Gastrocnemius medialis (tissue), 4 donors: ENCODE results near the gene DCP1B. TPM values are rescaled to one million over a fixed set of nuclear protein-coding genes. Genes with fewer than 3 reads are reported as not detected.

ENCODE experiments used
- ATAC-seq, 2 donors: fragments of 150-250 bp; one replicate each; pipeline ENCODE4 v1.9.1; 2016
- DNase-seq, 2 donors: peaks; one replicate each; pipeline ENCODE4 v3.0.0-alpha.2; 2019
- H3K27ac ChIP-seq, 4 donors: fragments of 200-600 bp; sonication (generic); 1 replicate in 1 of 4; 2 replicates in 3 of 4; pipeline ENCODE4 v1.5.1; 2016 to 2018; ENCODE audit warnings: mild to moderate bottlenecking in 2 of 4, moderate library complexity in 1 of 4
- H3K27me3 ChIP-seq, 3 donors: fragments of 200-600 bp; sonication (generic) in 2 of 3; 1 replicate in 1 of 3; 2 replicates in 2 of 3; pipeline versions ENCODE4 v1.5.1 to v1.6.0; 2016 to 2019; ENCODE audit warnings: mild to moderate bottlenecking in 1 of 3, moderate library complexity in 1 of 3
- H3K36me3 ChIP-seq, 2 donors: fragments of 200-600 bp; sonication (generic) in 1 of 2; one replicate each; pipeline ENCODE4 v1.5.1; 2017 to 2018
- H3K4me1 ChIP-seq, 2 donors: fragments of 200-600 bp; sonication (generic) in 1 of 2; one replicate each; pipeline ENCODE4 v1.5.1; 2016 to 2017; ENCODE audit warnings: mild to moderate bottlenecking in 2 of 2
- H3K4me3 ChIP-seq, 4 donors: fragments of 200-600 bp; sonication (generic) in 3 of 4; 1 replicate in 1 of 4; 2 replicates in 3 of 4; pipeline ENCODE4 v1.5.1; 2016 to 2019; ENCODE audit warnings: mild to moderate bottlenecking in 2 of 4
- H3K9me3 ChIP-seq, 3 donors: fragments of 200-600 bp; sonication (generic) in 2 of 3; 1 replicate in 1 of 3; 2 replicates in 2 of 3; pipeline ENCODE4 v1.5.1; 2016 to 2019
- CTCF ChIP-seq, 5 experiments: fragments of 450-650 bp in 3 of 5; fragments of 200-600 bp in 2 of 5; sonication (generic) in 2 of 5; IDR thresholded peaks in 4 of 5; conservative IDR thresholded peaks in 1 of 5; 1 replicate in 4 of 5; 2 replicates in 1 of 5; pipeline ENCODE4 v1.5.1; 2016 to 2019; ENCODE audit warnings: antibody characterized with exemption in 5 of 5, mild to moderate bottlenecking in 3 of 5, moderate library complexity in 3 of 5
- POLR2A ChIP-seq, 2 donors: fragments of 450-650 bp; IDR thresholded peaks; one replicate each; pipeline ENCODE4 v1.6.1; 2017; ENCODE audit warnings: antibody characterized with exemption in 2 of 2, mild to moderate bottlenecking in 2 of 2, moderate library complexity in 2 of 2
- in situ Hi-C, 4 donors: fragments of 200-750 bp; cut with MboI; loops; one replicate each; pipeline versions ENCODE4 v1.15.0 to v1.8.0; 2017; ENCODE audit warnings: low sequenced_read_pairs in 4 of 4
- intact Hi-C: fragments of 100-400 bp; cut with DNase I; formaldehyde crosslinking; loops from one replicate; pipeline ENCODE4 v1.15.1; 2023; ENCODE audit warnings: low total_unique reads
- total RNA-seq, 4 donors: library from RNA; depleted of rRNA; stranded (reverse); fragments of >200 nt; gene quantifications; one replicate each; pipeline versions ENCODE4 v1.1.0 to v1.2.3, GENCODE V29; 2016

DCP1B gene
- total RNA-seq, 4 donors from 2014 or later: 11.5 to 13.5 (median 12.4) TPM

GRCh38 chr12:1918081-1918883, 86.0 kb downstream of the DCP1B start, which contains the start of gene CACNA2D4:
Gene CACNA2D4 (minus strand): TSS chr12:1918652. CDS start chr12:1918473, 179 bp downstream.
- in situ Hi-C loops (no loop called here), intact Hi-C loops (no loop called here)
- Histone ChIP-seq H3K4me1 (peaks cover 0 to 7% of the 10 kb centered on the region in 2 donors), H3K9me3 (no peaks in the 10 kb centered on the region), H3K27ac (peak within 1 kb of the TSS in 1 of 4 donors; percentile 14), H3K4me3 (peak within 1 kb of the TSS in 1 of 4 donors; percentile 25), H3K36me3 (no peaks in the 10 kb centered on the region), H3K27me3 (no peaks in the 10 kb centered on the region)
- TF ChIP-seq CTCF (IDR thresholded peaks at IDR 0.05 in 4 of 5, conservative IDR thresholded peaks at IDR 0.05 in 1 of 5) (no peak), POLR2A (IDR thresholded peaks at IDR 0.05) (no peak)
- DNase-seq: no peak
- ATAC-seq: no peak

GRCh38 chr12:1917172-1918070, 86.8 kb downstream of the DCP1B start:
- Histone ChIP-seq H3K27ac (peak overlapping the region in 1 of 4 donors; percentile 14), H3K4me3 (peak overlapping the region in 1 of 4 donors; percentile 25), H3K36me3 (no peaks in the 10 kb centered on the region), H3K9me3 (no peaks in the 10 kb centered on the region), H3K4me1 (peaks cover 2 to 10% of the 10 kb centered on the region in 2 donors), H3K27me3 (no peaks in the 10 kb centered on the region)
- ATAC-seq (no peak), DNase-seq (no peak)
- intact Hi-C loops (no loop called here), in situ Hi-C loops (no loop called here)
- TF ChIP-seq CTCF (IDR thresholded peaks at IDR 0.05 in 4 of 5, conservative IDR thresholded peaks at IDR 0.05 in 1 of 5): no peak
- TF ChIP-seq POLR2A (IDR thresholded peaks at IDR 0.05): peak in 1 of 2 donors; percentile 14

- in situ Hi-C loops: no loop called here
- Histone ChIP-seq H3K27ac (no peak overlapping the region), H3K4me3 (no peak overlapping the region), H3K36me3 (no peaks in the 10 kb centered on the region), H3K27me3 (no peaks in the 10 kb centered on the region), H3K9me3 (no peaks in the 10 kb centered on the region), H3K4me1 (peaks cover 9 to 16% of the 10 kb centered on the region in 2 donors)
- DNase-seq: no peak
- intact Hi-C loops: no loop called here
- no peak for ATAC-seq
- TF ChIP-seq CTCF (IDR thresholded peaks at IDR 0.05 in 4 of 5, conservative IDR thresholded peaks at IDR 0.05 in 1 of 5) (no peak), POLR2A (IDR thresholded peaks at IDR 0.05) (no peak)
These were observed 87.7 kb downstream of the DCP1B start for GRCh38 chr12:1916371-1917171.
